A549 (cell line): ENCODE data around the gene ZC3H10. TPM values are rescaled to one million over a fixed set of nuclear protein-coding genes. Genes with fewer than 3 reads are reported as not detected.

ENCODE experiments used
- ATAC-seq, 2 experiments: fragments of 200-7000 bp in 1 of 2; fragments of >200 bp in 1 of 2; cut with Nextera tagmentation in 1 of 2; cut with Tn5 transposase in 1 of 2; 3 replicates each; pipeline versions ENCODE4 v1.8.0 to v1.9.1; 2018 to 2020; ENCODE audit warnings: mild to moderate bottlenecking in 1 of 2, moderate library complexity in 1 of 2
- CTCF ChIA-PET: fragments of 300-600 bp; sonication (Branson Sonifier 250); formaldehyde crosslinking; extraction: SDS; loops from one replicate; lab custom pipeline; 2021; ENCODE audit warnings: antibody characterized with exemption, inconsistent platforms; lab: Yijun Ruan, JAX
- POLR2A ChIA-PET: fragments of 350-600 bp; formaldehyde crosslinking; extraction: SDS; loops from one replicate; lab custom pipeline; 2021; ENCODE audit warnings: antibody characterized with exemption, inconsistent platforms; lab: Yijun Ruan, JAX
- DNase-seq, 2 experiments: peaks; one replicate each; pipeline versions ENCODE4 v3.0.0 to v3.0.0-alpha.2; 2011 to 2016; ENCODE audit warnings: low read depth in 1 of 2, low spot score in 1 of 2
- FAIRE-seq: peaks from 2 replicates; lab custom pipeline; 2011; peaks lifted over from hg19 to GRCh38; lab: Jason Lieb, UNC
- H3K27ac ChIP-seq, 2 experiments: fragments of >200 bp; sonication (Bioruptor Twin); formaldehyde crosslinking; 3 replicates each; pipeline ENCODE4 v1.5.1; 2016 to 2017
- H3K4me1 ChIP-seq: fragments of >200 bp; sonication (Bioruptor Twin); formaldehyde crosslinking; 3 replicates; pipeline ENCODE4 v1.6.1; 2016
- H3K4me2 ChIP-seq: fragments of >200 bp; sonication (Bioruptor Twin); formaldehyde crosslinking; 3 replicates; pipeline ENCODE4 v1.6.1; 2016
- H3K4me3 ChIP-seq: fragments of >200 bp; sonication (Bioruptor Twin); formaldehyde crosslinking; 3 replicates; pipeline ENCODE4 v1.5.1; 2016
- H3K9me3 ChIP-seq: fragments of >200 bp; sonication (Bioruptor Twin); formaldehyde crosslinking; 3 replicates; pipeline ENCODE4 v1.6.1; 2016
- ATOH8 ChIP-seq: fragments of 250-450 bp; sonication (Bioruptor Pico); IDR thresholded peaks from 2 replicates; pipeline ENCODE4 v1.5.0; 2020; ENCODE audit warnings: low read depth, mild to moderate bottlenecking, moderate library complexity
- CBX2 ChIP-seq: fragments of 200-600 bp; sonication (generic); IDR thresholded peaks from 2 replicates; pipeline ENCODE4 v1.6.1; 2016; ENCODE audit warnings: low read depth, mild to moderate bottlenecking, borderline replicate concordance
- E2F6 ChIP-seq: IDR thresholded peaks from 2 replicates; pipeline ENCODE4 v1.6.1; 2012; ENCODE audit warnings: low read depth, borderline replicate concordance
- EHF ChIP-seq: fragments of 250-450 bp; sonication (Bioruptor Pico); IDR thresholded peaks from 2 replicates; pipeline ENCODE4 v1.5.0; 2020; ENCODE audit warnings: mild to moderate bottlenecking
- ESRRA ChIP-seq: fragments of 150-350 bp; IDR thresholded peaks from 2 replicates; pipeline ENCODE4 v1.6.1; 2014; ENCODE audit warnings: mild to moderate bottlenecking, low read length, borderline replicate concordance
- HES2 ChIP-seq: fragments of >200 bp; sonication (Bioruptor Twin); formaldehyde crosslinking; IDR thresholded peaks from 2 replicates; pipeline ENCODE4 v1.6.1; 2016
- HOXB13 ChIP-seq: fragments of 250-450 bp; sonication (Bioruptor Pico); IDR thresholded peaks from 2 replicates; pipeline ENCODE4 v1.5.0; 2020; ENCODE audit warnings: low read depth, mild to moderate bottlenecking, moderate library complexity
- JUN ChIP-seq, 2 experiments: fragments of >200 bp; sonication (Bioruptor Twin); formaldehyde crosslinking; IDR thresholded peaks; 2 replicates in 1 of 2; 3 replicates in 1 of 2; pipeline ENCODE4 v1.6.1; 2016 to 2017
- MAZ ChIP-seq: fragments of 150-350 bp; IDR thresholded peaks from 2 replicates; pipeline ENCODE4 v1.6.1; 2014; ENCODE audit warnings: antibody characterized with exemption, low read depth, low read length, borderline replicate concordance
- NR3C1 ChIP-seq: fragments of >200 bp; sonication (Bioruptor Twin); formaldehyde crosslinking; IDR thresholded peaks from 3 replicates; pipeline ENCODE4 v1.6.1; 2017
- PBX3 ChIP-seq: IDR thresholded peaks from 2 replicates; pipeline ENCODE4 v1.6.1; 2012
- PHF8 ChIP-seq: fragments of 200-600 bp; sonication (generic); IDR thresholded peaks from 2 replicates; pipeline ENCODE4 v1.6.1; 2016; ENCODE audit warnings: low read depth, mild to moderate bottlenecking, antibody characterized with exemption, moderate library complexity, borderline replicate concordance
- POLR2A ChIP-seq: IDR thresholded peaks from 2 replicates; pipeline ENCODE4 v1.6.1; 2012; ENCODE audit warnings: mild to moderate bottlenecking, low read length
- RARB ChIP-seq: fragments of 250-450 bp; sonication (Bioruptor Pico); IDR thresholded peaks from 2 replicates; pipeline ENCODE4 v1.8.0; 2021; ENCODE audit warnings: mild to moderate bottlenecking, moderate library complexity
- REST ChIP-seq: fragments of 200-600 bp; sonication (generic); IDR thresholded peaks from 2 replicates; pipeline ENCODE4 v1.6.1; 2016; ENCODE audit warnings: antibody characterized with exemption, mild to moderate bottlenecking, moderate library complexity
- RNF2 ChIP-seq: fragments of 200-600 bp; sonication (generic); IDR thresholded peaks from 2 replicates; pipeline ENCODE4 v1.6.1; 2016; ENCODE audit warnings: low read depth, mild to moderate bottlenecking, antibody characterized with exemption, moderate library complexity, borderline replicate concordance
- SMC3 ChIP-seq: fragments of >200 bp; sonication (Bioruptor Twin); formaldehyde crosslinking; IDR thresholded peaks from 3 replicates; pipeline ENCODE4 v1.6.1; 2018; ENCODE audit warnings: inconsistent platforms
- TP53 ChIP-seq: fragments of 250-450 bp; sonication (Bioruptor Pico); IDR thresholded peaks from 2 replicates; pipeline ENCODE4 v1.5.0; 2021; ENCODE audit warnings: mild to moderate bottlenecking, moderate library complexity
- ZSCAN20 ChIP-seq: fragments of 250-450 bp; sonication (Bioruptor Pico); IDR thresholded peaks from 2 replicates; pipeline ENCODE4 v1.8.0; 2022; ENCODE audit warnings: mild to moderate bottlenecking, moderate library complexity
- WGBS: methylation state at CpG from one replicate; pipeline ENCODE4 v1.1.6; 2017; ENCODE audit errors: missing lambda C conversion rate; 5-methylcytosine and 5-hydroxymethylcytosine counted together
- polyA plus RNA-seq, 4 experiments: library from polyadenylated mRNA; depleted of rRNA in 3 of 4; stranded (reverse); fragments of >200 nt; fragmentation: RNase III in 1 of 4; extraction: RNeasy Plus Mini Kit Qiagen cat#74134 plus additional on column Dnase treatment in 1 of 4; gene quantifications; 2 replicates in 3 of 4; 3 replicates in 1 of 4; pipeline ENCODE4 v1.2.3, GENCODE V29; 2011 to 2017

ZC3H10 gene
- polyA plus RNA-seq, 2 of the 4 experiments (the other 2 are of a cell fraction) = 2.1 to 3.2 TPM

- no peak for TF ChIP-seq ESRRA
- TF ChIP-seq PHF8 = no peak
- TF ChIP-seq RNF2 = no peak
- no peak for TF ChIP-seq NR3C1
- no peak for TF ChIP-seq EHF (CRISPR knock-in tag)
- TF ChIP-seq POLR2A = no peak
- Histone ChIP-seq H3K9me3 (no peaks in the 10 kb centered on the region), H3K4me3 (no peak overlapping the region), H3K4me1 (peaks cover 19% of the 10 kb centered on the region), H3K4me2 (no peak overlapping the region), H3K27ac (no peak overlapping the region)
- POLR2A ChIA-PET = interaction anchor here (0.7 to 2.1 kb wide), 2 partner anchors 18 to 172 kb away, joined by 4 to 6 read pairs; partner anchors contain the start of gene PA2G4
- ATAC-seq (no peak), DNase-seq (no peak), FAIRE-seq (no peak)
- CTCF ChIA-PET = interaction anchor here (1.3 to 1.9 kb wide), 5 partner anchors 11 to 56 kb away, joined by 4 to 6 read pairs (median 5); partner anchors contain the start of gene ZC3H10
- WGBS = 77% methylated on average over 3 of the region's 3 CpGs
Observed at GRCh38 chr12:56086096-56086495, 32.0 kb upstream of the ZC3H10 start.

GRCh38 chr12:56086608-56087007, 31.5 kb upstream of the ZC3H10 start:
- ATAC-seq (no peak), FAIRE-seq (no peak), DNase-seq (no peak)
- 79% methylated on average over 6 of the region's 6 CpGs for WGBS
- TF ChIP-seq MAZ = no peak
- TF ChIP-seq PHF8 = no peak
- no peak for TF ChIP-seq RNF2
- no peak for TF ChIP-seq E2F6
- no peak for TF ChIP-seq SMC3
- TF ChIP-seq ZSCAN20 = no peak
- no peak for TF ChIP-seq TP53 (CRISPR knock-in tag)
- TF ChIP-seq HES2 = no peak
- no peak for TF ChIP-seq CBX2
- no peak for TF ChIP-seq HOXB13 (CRISPR knock-in tag)
- TF ChIP-seq JUN (IDR thresholded peaks at IDR 0.05) = no peak
- TF ChIP-seq RARB = no peak
- no peak for TF ChIP-seq REST
- TF ChIP-seq ATOH8 (CRISPR knock-in tag) = no peak
- no peak for TF ChIP-seq PBX3
- CTCF ChIA-PET = interaction anchor here (1.3 to 1.9 kb wide), 5 partner anchors 10 to 57 kb away, joined by 4 to 6 read pairs (median 5); partner anchors contain the start of gene ZC3H10
- no peaks in the 10 kb centered on the region for H3K9me3 ChIP-seq
- H3K27ac ChIP-seq = no peak overlapping the region
- H3K4me3 ChIP-seq = no peak overlapping the region
- no peak overlapping the region for H3K4me2 ChIP-seq
- H3K4me1 ChIP-seq = peaks cover 14% of the 10 kb centered on the region
- POLR2A ChIA-PET = interaction anchor here (0.7 kb wide), 1 partner anchor 171 kb away, joined by 4 read pairs; no protein-coding TSS in a partner anchor
